Epithelial cell of esophagus (primary cell): ENCODE results near the gene BCAR3.
"Not testable (repeated sequence)": the region's sequence is repeated elsewhere in the genome, so short reads cannot be mapped to it uniquely, and the experiment has no call there.

Experiments
- DNase-seq: peaks from one replicate; pipeline ENCODE4 v3.0.0; 2010; ENCODE audit warnings: low read depth
- H3K4me3 ChIP-seq: 2 replicates; pipeline ENCODE4 v1.5.1; 2011; ENCODE audit warnings: mild to moderate bottlenecking, low read length, control low read depth
- TF ChIP-seq, protein P1 (sequence below): IDR thresholded peaks from 2 replicates; pipeline ENCODE4 v1.5.1; 2011; ENCODE audit warnings: low read depth, mild to moderate bottlenecking, low read length, control low read depth, inconsistent platforms; ENCODE audit not compliant: insufficient read depth; ENCODE audit errors: missing control alignments

Gene BCAR3

DNA sequence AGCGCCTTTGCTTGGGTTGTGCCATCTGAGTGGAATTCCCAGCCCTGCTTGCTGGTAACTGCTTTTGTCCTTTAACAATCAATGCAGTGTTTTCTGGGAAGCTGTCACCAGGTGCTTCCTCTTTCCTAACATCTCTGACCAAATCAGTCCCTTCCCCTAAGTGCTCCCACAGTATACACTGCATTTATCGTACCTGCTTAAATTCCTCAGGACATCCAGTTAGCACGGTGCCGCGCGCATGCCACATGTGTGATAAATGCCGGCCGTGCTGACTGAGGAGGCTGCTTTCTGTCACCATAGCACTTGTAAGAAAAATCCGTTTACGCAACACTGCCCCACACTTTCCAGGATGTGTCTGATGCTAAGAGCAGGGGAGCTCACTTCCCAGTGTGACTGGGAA, 115.4 kb downstream of the BCAR3 start:
- no peak overlapping the region for H3K4me3 ChIP-seq
- DNase-seq: no peak
- TF ChIP-seq, protein P1, sequence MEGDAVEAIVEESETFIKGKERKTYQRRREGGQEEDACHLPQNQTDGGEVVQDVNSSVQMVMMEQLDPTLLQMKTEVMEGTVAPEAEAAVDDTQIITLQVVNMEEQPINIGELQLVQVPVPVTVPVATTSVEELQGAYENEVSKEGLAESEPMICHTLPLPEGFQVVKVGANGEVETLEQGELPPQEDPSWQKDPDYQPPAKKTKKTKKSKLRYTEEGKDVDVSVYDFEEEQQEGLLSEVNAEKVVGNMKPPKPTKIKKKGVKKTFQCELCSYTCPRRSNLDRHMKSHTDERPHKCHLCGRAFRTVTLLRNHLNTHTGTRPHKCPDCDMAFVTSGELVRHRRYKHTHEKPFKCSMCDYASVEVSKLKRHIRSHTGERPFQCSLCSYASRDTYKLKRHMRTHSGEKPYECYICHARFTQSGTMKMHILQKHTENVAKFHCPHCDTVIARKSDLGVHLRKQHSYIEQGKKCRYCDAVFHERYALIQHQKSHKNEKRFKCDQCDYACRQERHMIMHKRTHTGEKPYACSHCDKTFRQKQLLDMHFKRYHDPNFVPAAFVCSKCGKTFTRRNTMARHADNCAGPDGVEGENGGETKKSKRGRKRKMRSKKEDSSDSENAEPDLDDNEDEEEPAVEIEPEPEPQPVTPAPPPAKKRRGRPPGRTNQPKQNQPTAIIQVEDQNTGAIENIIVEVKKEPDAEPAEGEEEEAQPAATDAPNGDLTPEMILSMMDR: no peak

DNA sequence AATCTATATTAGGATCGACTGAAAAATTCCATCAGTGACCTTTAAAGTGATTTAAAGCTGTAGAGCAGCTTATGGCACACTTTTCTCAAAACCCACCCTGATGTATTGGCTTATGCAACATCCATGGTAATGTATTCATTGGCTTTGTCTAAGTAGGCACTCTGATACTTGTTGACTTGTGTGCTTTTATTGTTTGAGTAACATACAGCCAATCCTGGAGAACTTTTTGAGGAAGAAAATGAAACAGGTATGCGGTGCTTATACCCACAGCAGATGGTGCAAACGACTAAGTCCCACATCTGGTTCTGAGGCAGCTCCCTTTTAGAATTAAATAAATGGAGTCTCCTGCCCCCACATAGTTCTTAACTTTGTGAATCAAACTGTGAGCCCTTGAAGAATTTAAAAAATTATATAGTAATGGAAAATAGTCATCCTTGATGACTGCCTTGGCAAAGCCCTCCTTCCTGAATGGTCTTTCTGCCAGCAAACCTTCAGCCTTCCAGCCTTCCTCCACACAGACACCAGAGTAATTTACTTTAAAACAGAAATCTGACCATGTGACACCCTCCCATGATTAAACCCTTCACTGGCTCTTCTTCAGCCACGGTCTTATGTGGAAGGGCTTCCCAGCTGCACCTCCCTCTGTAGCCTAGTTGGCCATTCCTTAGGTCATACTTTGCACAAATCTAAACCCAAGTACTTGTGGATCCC, 116.0 kb downstream of the BCAR3 start:
- TF ChIP-seq, protein P1: no peak
- DNase-seq: no peak
- H3K4me3 ChIP-seq: no peak overlapping the region

DNA sequence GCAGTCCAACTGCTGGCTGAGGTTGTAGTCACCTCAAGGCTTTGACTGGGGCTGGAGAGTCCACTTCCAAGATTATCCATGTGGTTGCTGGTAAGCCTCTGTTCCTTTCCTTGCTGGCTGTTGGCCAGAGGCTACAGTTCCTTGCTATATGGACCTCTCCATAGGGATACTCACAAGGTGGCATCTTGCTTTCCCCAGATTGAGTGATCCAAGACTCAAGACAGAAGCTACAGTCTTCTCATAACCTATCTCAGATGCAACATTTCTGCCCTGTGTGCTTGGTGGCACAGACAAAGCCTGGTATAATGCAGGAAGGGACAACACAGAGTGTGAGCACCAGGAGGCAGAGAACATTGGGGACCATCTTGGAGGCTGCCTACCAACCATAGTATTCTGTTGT, 121.9 kb downstream of the BCAR3 start:
- no peak overlapping the region for H3K4me3 ChIP-seq
- DNase-seq: no peak
- TF ChIP-seq, protein P1: peak; percentile 3

DNA sequence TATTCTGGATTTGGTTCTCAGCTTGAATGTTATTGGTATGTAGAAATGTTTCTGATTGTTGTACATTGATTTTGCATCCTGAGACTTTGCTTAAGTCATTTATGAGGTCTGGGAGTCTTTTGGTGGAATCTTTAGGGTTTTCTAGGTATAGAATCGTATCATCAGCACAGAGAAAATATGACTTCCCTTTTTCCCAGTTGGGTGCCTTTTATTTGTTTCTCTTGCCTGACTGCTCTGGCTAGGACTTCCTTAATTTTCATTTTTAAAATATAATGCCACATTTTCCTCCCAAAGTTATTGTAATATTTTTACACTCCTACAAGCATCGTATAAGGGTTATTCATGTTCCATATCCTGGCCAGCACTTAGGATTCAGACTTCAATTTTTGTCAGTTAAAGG, 122.6 kb downstream of the BCAR3 start:
- TF ChIP-seq, protein P1: no peak
- no peak overlapping the region for H3K4me3 ChIP-seq
- no peak for DNase-seq

DNA sequence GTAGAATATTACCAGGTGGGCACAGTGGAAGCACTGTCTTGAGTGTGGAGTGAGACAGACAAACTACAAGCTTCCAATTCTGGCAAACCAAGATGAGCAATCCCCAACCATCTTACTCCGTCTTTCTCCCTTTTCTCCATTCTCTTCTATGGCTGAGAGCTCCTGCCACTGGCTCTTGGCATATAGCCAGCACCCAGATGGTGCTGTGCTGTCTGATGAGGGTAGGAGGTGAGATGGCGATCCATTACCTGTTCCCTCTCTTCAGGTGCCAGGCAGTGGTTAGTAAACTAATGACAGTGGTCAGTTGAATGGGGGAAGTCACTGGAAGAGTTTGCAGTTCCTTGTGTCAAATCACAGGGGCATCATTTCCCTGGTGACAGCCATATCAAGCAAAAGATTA, 125.3 kb downstream of the BCAR3 start:
- H3K4me3 ChIP-seq: no peak overlapping the region
- no peak for DNase-seq
- TF ChIP-seq, protein P1: no peak

DNA sequence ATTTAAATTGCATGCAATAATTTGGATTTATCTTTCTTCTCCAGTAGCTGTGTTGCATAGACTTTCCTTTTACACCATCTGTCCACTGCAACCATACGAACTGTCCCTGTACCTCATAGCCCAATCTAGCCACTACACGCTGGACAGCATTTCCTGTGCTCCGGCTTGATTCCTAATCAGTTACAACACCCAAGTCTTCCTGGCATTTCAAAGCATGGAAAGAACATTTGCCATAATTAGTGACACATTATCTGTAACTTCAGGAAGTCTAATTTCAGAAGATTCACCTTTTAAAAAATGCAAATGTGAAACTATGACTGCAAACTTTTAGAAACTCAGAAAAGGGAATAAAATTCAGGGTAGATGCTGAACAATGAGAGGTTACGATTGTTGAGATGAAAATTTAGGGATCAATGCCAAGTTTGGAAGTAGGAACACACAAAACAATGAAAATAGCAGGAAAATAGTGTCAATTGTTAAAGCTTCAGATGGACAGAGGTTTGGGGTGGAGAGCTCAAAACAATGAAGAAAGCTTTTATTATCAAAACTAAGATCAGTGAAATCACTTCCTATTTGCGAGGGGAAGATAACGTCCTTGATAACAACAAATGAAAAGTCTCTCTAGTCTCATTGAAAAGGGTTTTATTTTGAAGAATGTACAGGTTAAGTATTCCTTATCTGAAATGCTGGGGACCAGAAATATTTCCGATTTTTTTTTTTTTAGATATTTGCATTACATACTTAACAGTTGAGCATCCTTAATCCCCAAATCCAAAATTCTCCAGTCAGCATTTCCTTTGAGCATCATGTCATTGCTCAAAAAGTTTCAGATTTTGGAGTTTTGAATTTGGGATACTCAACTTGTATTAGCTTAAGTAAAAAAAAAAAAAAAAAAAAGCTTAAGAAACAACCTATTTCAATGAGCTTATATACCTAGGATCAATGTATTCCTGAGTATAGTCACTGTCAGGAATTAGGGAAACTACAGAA, 126.5 kb downstream of the BCAR3 start:
- H3K4me3 ChIP-seq: no peak overlapping the region
- TF ChIP-seq, protein P1: no peak
- DNase-seq: no peak

DNA sequence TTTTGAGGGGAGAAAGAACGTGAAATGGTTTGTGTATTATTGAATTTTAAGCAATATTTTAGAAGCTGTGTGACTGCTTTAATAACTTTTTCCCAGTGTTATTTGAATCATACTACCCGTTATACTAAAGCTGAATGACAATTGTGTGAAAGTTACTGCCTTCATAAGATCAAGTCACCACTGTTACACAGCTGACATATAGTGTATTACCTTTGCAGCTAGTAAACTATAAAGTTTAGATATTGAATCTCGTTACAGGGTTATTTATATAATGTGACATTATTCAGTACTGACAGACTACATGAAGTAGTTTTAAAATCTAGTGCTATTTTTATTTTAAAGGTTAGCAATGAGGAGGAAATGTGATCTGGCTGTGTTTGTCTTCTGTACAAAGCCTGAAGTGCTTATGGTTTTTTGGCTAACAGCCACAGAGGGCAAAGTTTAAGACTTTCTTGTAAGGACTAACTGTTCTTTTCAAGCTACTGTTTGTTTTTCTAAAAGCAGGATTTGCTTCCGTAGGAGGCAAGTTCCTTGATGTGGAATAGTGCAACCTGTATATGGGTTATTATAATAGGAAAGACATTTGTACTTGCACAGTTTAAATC, 127.6 kb downstream of the BCAR3 start:
- not testable (repeated sequence) for H3K4me3 ChIP-seq, DNase-seq
